Measurements from ENCODE around the gene SHCBP1. TPM values are rescaled to one million over a fixed set of nuclear protein-coding genes. Genes with fewer than 3 reads are reported as not detected.

The SHCBP1 gene
- total and polyA plus RNA-seq, 2 of the 13 experiments (the other 11 are each of a cell fraction or from before 2014, with no cell fraction given): 15.7 to 33.0 TPM

- Histone ChIP-seq H3K9me3 (ENCODE audit: low read length) (no peaks in the 10 kb centered on the region), H2AFZ (ENCODE audit: low read length) (no peak overlapping the region), H3K4me1 (ENCODE audit: insufficient read depth, low read length) (no peaks in the 10 kb centered on the region), H3K27ac (ENCODE audit: extremely low read length, insufficient read depth, low read length) (no peak overlapping the region), H3K9ac (ENCODE audit: insufficient read depth, low read depth, low read length) (no peak overlapping the region), H3K36me3 (replicated peaks in 1 of 2; ENCODE audit: control insufficient read depth in 1 of 2, insufficient read depth in 2 of 2, low read length in 2 of 2) (peaks cover 12 to 60% of the 10 kb centered on the region in 2 experiments), H3K27me3 (ENCODE audit: control insufficient read depth in 1 of 2, insufficient read depth in 2 of 2, low read length in 2 of 2) (no peaks in the 10 kb centered on the region), H3K4me3 (replicated peaks in 1 of 3; ENCODE audit: insufficient read depth in 1 of 3, low read depth in 2 of 3, low read length in 3 of 3) (no peak overlapping the region), H3K79me2 (ENCODE audit: insufficient read depth, low read length) (no peaks in the 10 kb centered on the region), H4K20me1 (ENCODE audit: insufficient read depth, low read length) (no peaks in the 10 kb centered on the region), H3K4me2 (ENCODE audit: low read depth, low read length) (no peak overlapping the region)
- FAIRE-seq (no peak), DNase-seq (ENCODE audit: low spot score) (no peak), ATAC-seq (no peak)
- in situ Hi-C loops (cut with HindIII; ENCODE audit: extremely low pct_ligation_motif_present, low pct_unique_long_range_greater_than_20kb): loop anchor here (5.0 kb wide), 1 partner anchor 44 kb away; no protein-coding TSS in a partner anchor
- 97% methylated on average over 5 of the region's 5 CpGs for WGBS (ENCODE audit: low lambda C conversion rate)
- no peak for TF ChIP-seq ZNF143 (CRISPR knock-in tag; IDR thresholded peaks at IDR 0.05)
- TF ChIP-seq ZNF687 (CRISPR knock-in tag; IDR thresholded peaks at IDR 0.05): no peak
- no TSS peak for BruUV-seq (replicated peaks)
- POLR2A ChIA-PET: no interaction called here
- CTCF ChIA-PET (ENCODE audit: low intra/inter-chr PET ratio, low total read pairs): no interaction called here
- intact Hi-C loops (cut with micrococcal nuclease; ENCODE audit: unreplicated experiment): no loop called here
These were observed 14.9 kb downstream of the SHCBP1 start for GRCh38 chr16:46606231-46606630.

- no TSS peak for BruUV-seq (replicated peaks)
- WGBS (ENCODE audit: low lambda C conversion rate): 98% methylated on average over 1 of the region's 1 CpG
- Histone ChIP-seq H3K79me2 (ENCODE audit: insufficient read depth, low read length) (peaks cover 9% of the 10 kb centered on the region), H3K36me3 (replicated peaks in 1 of 2; ENCODE audit: control insufficient read depth in 1 of 2, insufficient read depth in 2 of 2, low read length in 2 of 2) (peaks cover 4 to 29% of the 10 kb centered on the region in 2 experiments; a peak in 4 of 5 replicates), H2AFZ (ENCODE audit: low read length) (no peak overlapping the region), H3K9me3 (ENCODE audit: low read length) (peaks cover 9% of the 10 kb centered on the region), H4K20me1 (ENCODE audit: insufficient read depth, low read length) (no peaks in the 10 kb centered on the region), H3K4me3 (replicated peaks in 1 of 3; ENCODE audit: insufficient read depth in 1 of 3, low read depth in 2 of 3, low read length in 3 of 3) (no peak overlapping the region), H3K27me3 (ENCODE audit: control insufficient read depth in 1 of 2, insufficient read depth in 2 of 2, low read length in 2 of 2) (no peaks in the 10 kb centered on the region), H3K27ac (ENCODE audit: extremely low read length, insufficient read depth, low read length) (no peak overlapping the region), H3K4me2 (ENCODE audit: low read depth, low read length) (no peak overlapping the region), H3K9ac (ENCODE audit: insufficient read depth, low read depth, low read length) (no peak overlapping the region), H3K4me1 (ENCODE audit: insufficient read depth, low read length) (no peaks in the 10 kb centered on the region)
- TF ChIP-seq MAFK (conservative IDR thresholded peaks at IDR 0.05 in 1 of 2, IDR thresholded peaks at IDR 0.05 in 1 of 2; ENCODE audit: low read length in 2 of 2) (peak; percentile 97 to 98), ZNF710 (CRISPR knock-in tag; IDR thresholded peaks at IDR 0.05; ENCODE audit: borderline replicate concordance) (no peak), MAFF (IDR thresholded peaks at IDR 0.05; ENCODE audit: low read depth, low read length) (peak; percentile 96)
- POLR2A ChIA-PET: no interaction called here
- no peak for DNase-seq (ENCODE audit: low spot score)
- intact Hi-C loops (cut with micrococcal nuclease; ENCODE audit: unreplicated experiment): no loop called here
- no peak for FAIRE-seq
- ATAC-seq: no peak
- in situ Hi-C loops (cut with HindIII; ENCODE audit: extremely low pct_ligation_motif_present, low pct_unique_long_range_greater_than_20kb): no loop called here
- CTCF ChIA-PET (ENCODE audit: low intra/inter-chr PET ratio, low total read pairs): no interaction called here
These were observed 29.9 kb downstream of the SHCBP1 start for GRCh38 chr16:46591257-46591656.

Measured in HepG2 (cell line).